GM21381 (cell line): ENCODE results near the gene RBFOX2.
"Not testable (repeated sequence)": the region's sequence is repeated elsewhere in the genome, so short reads cannot be mapped to it uniquely, and the experiment has no call there.

Experiments used
- ATAC-seq: cut with Tn5 transposase; IDR thresholded peaks from one replicate; pipeline ENCODE4 v1.9.1; 2021; ENCODE audit warnings: mild to moderate bottlenecking, moderate library complexity; ENCODE audit not compliant: unreplicated experiment

RBFOX2 gene

DNA sequence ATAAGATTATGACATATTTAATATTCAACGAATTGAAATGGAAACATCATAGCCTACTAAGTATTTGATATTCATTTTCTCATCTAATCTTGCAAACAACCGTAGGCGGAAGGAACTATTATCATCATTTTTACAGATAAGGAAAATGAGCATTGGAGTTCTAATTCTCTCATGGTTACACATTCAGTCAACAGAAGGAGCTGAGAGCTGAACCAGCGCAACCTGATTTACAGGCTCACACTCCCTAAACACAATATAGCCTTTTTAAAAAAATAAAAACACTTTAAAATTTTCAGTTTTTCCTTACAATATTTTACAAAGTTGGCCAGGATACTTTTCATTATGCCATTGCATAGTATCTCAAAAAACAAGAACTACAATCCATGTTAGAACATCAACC, 236.1 kb downstream of the RBFOX2 start:
- ATAC-seq: no peak

DNA sequence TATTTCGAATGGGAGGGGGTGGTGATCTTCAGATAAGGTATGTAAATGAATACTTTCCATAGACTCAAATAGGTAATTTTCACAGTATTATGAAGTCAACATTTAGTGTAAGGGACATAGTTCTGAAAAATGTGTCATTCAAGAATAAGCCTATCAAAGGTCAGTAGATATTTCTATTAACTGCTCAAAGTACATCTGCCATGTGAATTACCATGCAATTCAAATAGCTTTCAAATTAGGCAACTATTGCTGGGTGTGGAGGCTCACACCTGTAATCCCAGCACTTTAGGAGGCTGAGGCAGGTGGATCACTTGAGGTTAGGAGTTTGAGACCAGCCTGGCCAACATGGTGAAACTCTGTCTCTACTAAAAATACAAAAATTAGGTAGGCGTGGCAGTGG, 236.8 kb downstream of the RBFOX2 start:
- ATAC-seq: not testable (repeated sequence)

DNA sequence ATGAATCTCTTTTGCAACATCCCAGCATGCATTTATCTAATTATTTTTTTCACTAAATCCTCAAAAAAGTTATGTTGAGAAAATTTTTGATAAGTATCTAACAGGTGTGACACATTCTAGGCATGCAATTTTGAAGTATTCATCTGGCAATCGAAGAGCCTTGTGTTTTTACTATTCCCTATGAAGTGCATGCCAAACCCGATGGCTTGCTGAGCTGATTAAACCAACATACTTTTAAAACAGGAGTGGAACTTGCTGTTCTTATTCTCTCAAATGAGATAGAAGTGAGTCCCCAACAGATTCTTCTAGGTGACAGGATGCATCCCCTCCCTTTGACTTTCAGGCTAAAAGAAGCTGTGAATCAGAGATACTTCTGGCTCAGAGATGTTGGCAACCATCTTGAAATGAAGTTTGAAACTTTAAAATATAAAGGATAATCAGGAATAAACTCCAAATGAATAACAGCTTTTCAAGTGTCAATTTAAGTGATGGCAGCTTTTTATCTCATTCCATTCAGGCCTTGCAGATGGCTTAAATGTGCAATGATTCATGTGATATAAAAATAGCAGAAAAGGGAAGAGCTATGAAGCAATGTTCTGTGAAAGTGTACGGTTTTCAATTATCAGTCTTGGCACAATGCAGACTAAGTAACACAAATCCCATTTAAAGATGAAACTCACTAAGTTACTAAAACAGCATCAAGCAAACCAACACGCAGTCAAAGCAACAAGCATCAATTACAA, 243.3 kb downstream of the RBFOX2 start:
- ATAC-seq: no peak

DNA sequence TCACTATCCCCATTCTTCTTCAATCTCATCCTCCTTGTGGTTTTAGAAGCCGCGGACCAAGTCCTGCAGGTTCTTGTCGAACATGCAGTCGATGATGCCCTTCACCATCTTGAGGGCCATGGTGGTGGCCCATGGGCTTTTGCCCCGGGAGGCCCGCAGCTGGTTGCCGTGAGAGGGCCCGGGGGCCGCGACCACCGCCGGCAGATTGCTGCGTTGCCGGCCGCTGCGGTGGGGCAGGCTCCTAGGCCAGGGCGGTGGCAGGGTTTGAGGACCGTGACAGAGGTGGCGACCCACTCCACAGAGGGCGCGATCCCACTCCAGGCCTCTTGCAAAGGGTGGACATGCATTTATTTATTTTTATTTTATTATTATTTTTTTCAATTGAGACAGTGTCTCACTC, 244.0 kb downstream of the RBFOX2 start:
- no peak for ATAC-seq

DNA sequence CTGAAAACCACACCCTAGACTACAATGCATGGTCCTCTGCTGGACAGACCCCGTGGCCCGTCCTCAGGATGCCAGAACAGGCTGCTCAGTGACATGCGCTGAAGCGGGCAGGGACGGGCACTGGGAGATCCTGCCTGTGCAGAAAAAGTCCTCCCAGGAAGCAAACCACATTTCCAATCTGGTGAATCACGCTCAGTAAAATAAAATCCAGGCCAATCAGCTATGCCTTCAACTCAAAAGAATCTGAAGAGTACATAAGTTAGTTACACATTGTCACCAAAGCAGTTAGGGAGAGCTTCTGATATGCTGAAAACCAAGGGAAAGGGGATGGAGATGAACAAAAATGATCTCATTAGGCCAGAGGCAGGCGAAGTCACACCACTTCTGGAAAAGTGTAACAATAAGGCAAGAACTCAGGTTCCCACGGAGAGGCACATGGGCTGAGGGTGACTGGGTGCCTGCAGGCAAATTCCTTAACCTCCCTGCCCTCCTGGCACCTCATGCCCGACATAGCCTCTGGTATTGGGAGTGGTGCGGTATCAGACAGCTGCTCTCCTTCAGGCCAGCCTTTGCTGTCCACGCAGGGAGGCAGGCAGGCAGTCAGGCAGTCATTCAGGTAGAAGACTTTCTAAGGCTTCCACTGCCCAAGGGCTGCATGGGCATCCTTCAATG, 244.5 kb downstream of the RBFOX2 start:
- ATAC-seq: no peak

DNA sequence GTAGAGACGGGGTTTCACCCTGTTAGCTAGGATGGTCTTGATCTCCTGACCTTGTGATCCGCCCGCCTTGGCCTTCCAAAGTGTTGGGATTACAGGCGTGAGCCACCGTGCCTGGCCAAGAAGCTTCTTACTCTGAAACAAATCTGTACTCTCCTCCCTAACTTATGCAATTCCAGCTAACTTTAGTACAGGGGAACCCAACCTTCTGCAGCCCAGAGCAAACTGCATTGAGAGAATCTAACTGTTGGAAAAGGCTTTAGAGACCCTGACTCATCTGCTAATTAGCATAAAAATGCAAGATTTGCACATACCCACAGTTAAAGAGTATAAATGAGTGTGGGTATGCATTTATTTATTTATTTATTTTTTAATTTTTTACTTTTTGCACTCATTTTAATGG, 246.1 kb downstream of the RBFOX2 start:
- no peak for ATAC-seq

DNA sequence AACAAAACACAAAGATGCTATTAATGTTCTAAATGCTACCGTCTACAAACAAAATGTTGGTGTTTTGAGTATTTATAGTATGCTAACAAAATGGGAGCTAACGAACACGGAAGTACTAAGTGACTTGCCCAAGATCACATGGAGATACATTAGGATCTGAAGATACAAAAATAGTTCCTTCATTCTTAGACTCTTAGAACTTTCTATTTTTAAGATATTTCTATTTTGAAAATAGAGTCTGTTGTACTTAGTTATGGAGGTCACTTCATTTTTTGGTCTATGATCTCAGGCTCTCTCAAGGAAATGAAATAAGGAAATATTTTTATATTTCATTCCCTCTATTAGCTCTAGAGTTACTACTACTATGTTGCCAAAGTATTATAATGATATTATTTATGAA, 246.7 kb downstream of the RBFOX2 start:
- ATAC-seq: no peak

DNA sequence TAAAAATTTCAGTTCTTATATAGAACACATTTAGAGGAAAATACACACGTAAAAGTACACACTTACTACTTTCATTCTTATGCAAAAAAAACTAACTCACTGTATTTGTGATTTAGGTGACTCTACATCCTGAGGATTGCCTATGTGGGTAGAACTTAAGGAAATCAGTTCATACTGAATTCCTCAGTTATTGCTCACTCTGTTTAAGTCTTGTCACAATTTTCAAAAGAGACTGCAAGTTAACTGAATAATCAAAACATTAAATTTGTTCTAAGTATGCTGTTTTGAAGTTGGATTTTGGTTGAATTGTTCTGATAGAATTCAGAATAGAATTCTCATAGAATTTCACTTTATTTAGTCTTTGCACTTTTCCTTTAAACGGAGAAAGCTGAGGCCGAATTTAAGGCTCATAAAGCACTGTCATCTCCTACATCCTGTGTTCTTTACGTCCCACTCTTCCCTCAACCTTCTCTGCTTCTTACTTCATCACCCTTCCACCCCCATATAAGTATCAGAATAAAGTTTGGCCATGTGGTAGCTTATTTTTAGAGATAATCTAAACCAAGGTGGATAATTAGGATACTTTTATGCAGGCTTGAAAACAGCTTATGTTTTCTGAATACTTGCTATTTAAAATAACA, 251.2 kb downstream of the RBFOX2 start:
- ATAC-seq: no peak

DNA sequence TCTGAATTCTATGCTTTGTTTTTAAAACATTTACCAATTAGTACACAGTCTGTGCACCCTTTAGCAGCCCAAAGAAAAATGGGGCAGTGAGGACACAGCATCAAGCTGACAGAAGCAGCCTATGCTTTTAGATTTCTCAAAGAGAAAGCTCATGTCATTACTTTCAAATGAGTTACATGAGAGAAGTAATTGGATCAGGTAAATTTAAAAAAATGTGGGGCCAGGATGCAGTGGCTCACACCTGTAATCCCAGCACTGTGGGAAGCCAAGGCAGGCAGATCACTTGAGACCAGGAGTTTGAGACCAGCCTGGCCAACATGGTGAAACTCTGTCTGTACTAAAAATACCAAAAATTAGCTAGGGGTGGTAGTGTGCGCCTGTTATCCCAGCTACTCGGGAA, 253.3 kb downstream of the RBFOX2 start:
- ATAC-seq: no peak

DNA sequence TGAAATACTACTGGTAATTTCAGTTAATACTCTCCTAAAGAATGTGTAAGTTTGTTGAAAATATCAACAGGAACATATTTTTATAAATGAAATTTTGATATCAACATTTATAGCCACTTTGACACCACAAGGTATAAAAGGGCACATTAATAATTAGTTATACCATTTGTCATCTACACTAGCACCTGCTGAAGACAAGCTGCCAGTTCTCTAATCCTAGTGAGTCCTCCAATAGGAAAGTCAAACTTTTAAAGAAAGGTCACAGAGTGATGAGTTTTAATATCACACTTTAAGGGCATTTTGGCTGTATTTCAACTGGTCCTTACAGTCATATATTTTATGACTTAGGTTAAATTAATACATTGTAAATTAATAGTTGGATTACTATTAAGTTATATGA, 258.6 kb downstream of the RBFOX2 start:
- no peak for ATAC-seq

DNA sequence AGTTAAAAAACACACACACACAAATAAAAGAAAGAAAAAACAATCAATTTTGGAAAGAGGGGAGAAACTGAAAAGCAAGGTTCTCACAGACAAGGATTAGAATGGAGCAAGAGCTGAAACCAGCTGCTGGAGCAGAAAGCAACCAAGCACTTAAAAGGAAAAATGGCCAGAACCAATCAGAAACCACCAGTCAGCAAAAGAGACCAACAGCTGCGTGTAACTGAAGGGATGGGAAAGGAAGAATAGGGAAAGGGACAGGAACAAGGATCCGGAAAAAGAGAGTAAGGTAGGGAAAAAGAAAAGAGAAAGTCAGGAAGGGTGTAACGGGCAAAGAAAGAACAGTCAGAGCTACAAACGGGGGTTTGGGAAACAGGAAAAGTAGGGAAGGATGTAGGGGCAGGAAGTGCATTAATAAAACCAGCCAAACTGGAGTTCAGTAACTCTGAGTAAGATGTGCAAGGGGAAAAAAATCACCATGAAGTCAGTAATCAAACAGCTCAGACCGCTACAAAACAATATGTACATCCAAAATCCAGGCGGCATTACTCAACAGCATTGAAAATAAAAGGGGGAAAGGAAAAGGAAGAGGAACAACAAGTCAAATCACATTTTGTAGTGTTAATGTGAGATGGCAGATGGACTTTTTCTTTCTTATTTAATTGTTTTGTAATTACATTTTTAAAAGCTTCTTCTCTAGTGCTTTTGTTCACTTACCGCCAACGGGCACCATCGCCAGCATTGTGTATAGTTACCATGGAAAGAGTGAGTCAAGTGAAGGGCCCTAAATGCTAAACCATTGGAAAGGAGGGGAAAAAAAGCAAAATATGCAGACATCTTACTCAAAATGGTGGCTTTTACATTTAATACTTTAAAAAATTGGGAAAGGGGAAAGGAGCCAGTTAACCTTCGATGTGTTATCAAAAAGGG, 261.7 kb downstream of the RBFOX2 start:
- ATAC-seq: no peak

DNA sequence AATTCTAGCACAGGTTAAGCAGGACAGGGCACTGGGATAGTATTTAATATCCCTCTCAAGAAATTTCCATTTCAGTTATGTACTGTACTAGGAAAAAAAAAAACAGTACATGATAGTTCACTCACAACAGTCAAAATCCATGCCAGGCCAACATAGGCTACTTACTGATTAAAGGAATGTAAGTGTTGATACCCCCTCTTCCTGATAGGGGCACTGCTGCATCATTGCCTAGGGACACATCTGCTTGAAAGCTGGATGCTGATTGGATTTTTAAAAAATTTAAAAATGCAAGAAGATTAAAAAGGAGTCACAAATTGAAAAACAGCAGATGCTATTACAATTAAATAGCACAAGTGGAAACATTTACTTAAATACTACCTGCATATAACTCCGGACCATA, 267.6 kb downstream of the RBFOX2 start:
- no peak for ATAC-seq

DNA sequence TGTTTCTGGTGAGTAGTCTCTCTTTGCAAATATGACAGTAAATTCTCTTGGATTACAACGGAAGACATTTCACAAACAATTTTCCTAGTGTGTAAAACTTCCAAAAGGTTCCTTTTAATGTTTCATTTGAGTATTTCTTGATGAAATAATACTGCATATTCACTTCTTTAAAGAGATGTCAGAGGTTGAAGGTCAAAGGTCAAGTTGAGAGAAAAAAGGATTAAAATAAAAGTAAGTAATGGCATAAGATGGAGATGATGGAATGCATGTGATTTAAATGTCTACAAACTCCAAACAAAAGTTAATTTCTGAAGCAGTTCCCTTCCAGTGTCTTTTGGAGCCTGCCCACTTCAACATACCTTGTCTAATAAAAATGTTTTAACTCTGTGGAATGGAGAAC, 270.2 kb downstream of the RBFOX2 start:
- no peak for ATAC-seq

DNA sequence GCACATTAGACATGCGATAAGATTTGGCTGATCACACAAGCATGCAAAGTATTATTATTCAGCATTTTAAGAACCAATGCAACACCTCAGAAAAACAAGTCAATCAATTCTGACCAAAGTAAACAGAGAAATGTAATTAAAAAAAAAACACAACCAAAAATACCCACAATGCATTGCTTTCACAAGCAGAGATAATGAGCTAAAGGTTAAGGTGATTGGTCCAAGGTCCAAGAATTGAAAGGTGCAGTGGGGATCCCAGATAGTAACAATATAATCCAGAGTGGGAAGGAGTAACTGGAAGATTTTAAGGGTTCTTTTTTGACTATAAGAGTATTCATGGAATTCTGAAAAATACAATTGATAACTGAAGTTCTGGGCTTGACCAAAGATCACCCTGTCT, 271.9 kb downstream of the RBFOX2 start:
- ATAC-seq: no peak

DNA sequence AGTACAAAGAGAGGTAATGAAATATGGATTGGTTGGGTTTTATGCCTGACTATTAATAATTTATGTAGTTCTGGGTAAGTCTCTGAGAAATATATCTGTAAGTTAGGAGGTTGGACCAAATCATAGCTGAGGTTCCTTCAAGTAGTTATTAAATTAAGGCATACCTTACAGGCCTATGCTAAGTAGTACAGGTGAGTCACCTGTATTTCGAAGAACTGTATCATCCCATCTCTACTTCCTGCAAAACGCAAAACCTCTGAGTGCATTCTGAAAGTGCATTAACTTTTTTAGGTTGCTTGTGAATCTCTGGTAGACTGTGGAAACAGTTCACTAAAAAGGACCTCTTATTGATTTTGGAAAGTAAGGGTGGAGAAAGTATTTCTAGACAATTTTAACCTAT, 273.9 kb downstream of the RBFOX2 start:
- no peak for ATAC-seq

DNA sequence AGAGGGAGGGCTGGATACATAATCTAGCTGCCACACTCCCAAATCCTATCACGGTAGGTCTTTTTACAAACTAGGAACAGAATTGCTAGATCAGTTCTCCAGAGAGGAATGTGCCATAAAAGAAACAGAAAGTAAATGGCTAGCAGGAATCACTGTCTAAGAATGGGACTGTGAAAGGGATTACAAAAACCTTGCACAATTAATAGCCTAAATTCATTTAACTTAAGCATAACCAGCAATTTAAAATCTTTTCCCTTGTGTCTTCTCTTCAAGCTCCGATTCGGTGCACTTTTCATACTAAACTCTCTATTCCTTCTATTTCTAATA, 275.8 kb downstream of the RBFOX2 start:
- no peak for ATAC-seq

DNA sequence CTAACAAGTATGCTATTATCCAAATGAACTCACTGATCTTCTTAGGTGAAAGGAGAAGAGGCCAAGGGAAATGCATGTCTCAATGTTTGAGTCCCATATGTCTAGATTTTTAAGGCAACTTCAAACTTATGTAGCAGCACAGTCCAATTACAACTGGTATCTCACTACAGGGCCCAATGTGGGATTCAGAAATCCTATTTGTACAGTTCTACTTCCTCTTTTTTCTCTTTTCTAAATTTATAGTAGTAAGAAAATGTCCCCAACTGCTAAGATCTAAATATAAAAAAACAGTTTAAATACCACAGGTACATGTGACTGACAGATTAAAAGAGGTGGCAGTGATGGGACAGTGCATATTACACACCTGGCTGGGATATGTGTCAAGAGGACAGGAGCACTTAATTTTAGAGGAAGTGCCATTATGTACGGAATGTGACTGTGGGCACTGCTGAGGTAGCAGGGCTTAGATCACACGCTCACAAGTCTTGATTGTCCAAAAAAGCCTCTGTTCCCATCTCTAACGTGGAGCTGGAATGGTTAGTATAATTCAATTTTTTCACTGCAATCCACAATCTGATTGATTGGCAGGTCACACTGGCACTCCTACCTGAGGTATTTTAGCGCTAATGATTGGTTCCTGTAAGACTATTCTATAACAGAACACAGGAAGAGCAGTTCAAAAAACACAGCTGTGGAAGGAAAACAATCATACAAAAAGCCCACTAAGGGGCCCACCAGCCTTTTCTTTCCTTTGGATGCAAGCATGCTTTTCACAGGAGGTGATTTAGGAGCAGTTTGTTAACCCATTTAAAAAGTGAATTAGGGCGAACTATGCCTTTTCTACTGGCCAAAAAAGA, 276.4 kb downstream of the RBFOX2 start:
- ATAC-seq: no peak

DNA sequence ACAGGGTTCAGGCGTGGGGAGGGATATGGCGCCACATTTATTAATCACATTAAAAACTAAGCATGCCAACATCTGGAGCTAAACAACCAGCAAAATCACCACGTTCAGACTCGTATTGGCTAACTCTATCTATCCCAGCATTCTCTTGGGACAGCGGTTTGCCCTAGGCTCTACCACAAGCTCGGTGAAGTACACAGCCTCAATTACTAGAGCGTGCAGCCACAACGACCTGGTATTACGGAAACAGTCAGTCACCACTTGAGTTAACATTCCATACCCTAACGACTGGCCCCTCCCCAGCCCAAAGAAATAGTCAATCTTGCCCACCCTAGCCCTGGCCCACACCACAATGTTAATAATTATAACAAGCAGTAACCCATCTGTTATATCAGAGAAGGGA, 278.8 kb downstream of the RBFOX2 start:
- ATAC-seq: peak; percentile 84

DNA sequence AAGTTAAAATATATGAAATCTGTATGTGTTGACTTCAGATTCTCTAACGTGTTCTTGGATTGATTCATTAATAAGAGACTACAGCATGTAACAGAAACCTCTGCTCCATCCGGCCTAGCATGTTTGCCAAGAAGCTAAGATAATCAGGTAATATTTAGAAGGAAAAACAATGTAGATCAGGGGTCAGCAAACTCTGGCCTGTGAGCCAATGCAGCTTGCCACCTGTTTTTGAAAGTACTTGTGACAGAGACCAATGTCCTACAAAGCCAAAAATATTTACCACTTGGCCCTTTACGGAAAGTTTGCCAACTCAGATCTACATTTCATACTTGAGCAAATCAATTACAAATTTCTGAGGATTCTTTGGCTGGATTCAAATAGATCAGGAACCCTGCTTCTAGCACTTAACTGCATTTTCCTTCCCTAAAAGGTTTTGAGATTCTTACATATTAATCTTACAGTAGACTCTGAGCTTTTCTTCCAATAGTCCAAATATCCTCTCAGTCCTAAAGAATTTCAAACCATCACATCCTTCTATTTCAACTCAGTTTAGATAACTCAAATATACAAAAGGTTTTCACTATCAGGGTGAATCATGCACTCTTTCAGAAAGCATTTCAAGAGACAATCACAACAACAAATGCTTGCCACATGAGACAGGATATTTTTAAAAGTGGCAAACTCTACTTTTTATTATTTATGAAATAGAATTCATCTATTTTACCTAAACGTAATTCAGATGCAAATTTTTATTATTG, 281.5 kb downstream of the RBFOX2 start:
- no peak for ATAC-seq

DNA sequence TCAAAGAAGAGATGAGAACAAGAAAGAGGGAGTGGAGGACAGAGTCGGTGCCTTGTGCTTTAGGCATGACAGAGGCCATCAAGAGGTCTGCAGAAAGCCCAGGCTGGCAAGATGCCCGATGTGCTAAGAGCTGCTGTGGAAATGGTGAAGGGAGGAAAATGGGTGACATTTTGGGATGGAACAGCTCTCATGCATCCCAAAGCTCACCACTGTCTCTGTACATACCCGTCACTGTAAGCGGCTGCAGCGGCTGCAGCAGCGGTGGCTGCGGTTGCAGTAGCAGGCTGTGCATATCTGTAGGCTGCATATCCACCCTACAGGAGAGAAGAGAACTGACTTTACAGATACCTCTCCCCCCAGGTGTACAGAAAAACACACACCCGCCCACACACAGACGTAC, 282.4 kb downstream of the RBFOX2 start:
- no peak for ATAC-seq
